ENCODE measurements around the gene GNE. TPM values are rescaled to one million over a fixed set of nuclear protein-coding genes. Genes with fewer than 3 reads are reported as not detected.

The GNE gene
- total and polyA plus RNA-seq, 2 of the 13 experiments (the other 11 are each of a cell fraction or from before 2014, with no cell fraction given): 16.1 to 24.1 TPM

DNA sequence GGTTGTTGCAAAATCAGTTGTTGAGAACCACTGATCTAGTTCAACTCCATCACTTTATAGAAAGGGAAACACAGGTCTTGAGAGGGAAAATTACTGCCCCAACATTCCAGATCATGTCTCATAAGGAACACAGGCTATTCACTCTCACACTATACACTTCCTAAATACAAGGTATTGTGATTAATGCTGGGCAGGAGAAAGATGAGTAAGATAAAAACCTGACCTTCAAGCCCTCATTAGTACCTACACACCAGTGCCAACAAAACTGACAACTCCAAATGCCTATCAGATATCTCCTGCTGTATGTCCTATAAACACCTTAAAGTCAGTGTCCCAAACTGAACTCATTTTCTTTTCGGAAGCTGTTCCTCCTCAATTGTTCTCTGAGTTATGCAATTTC, 8.2 kb downstream of the GNE start:
- no peaks in the 10 kb centered on the region for H3K27me3 ChIP-seq (ENCODE audit: control insufficient read depth in 1 of 2, insufficient read depth in 2 of 2, low read length in 2 of 2)
- ChIA-PET POLR2A (no interaction called here), CTCF (ENCODE audit: low intra/inter-chr PET ratio, low total read pairs) (interaction anchor here (4.7 kb wide), 1 partner anchor 79 kb away, joined by 49 read pairs; no protein-coding TSS in a partner anchor)
- TF ChIP-seq MBD4 (IDR thresholded peaks at IDR 0.05; ENCODE audit: borderline replicate concordance, low read length): no peak
- no peak for TF ChIP-seq TOPORS (CRISPR knock-in tag; IDR thresholded peaks at IDR 0.05)
- TF ChIP-seq, protein P1, sequence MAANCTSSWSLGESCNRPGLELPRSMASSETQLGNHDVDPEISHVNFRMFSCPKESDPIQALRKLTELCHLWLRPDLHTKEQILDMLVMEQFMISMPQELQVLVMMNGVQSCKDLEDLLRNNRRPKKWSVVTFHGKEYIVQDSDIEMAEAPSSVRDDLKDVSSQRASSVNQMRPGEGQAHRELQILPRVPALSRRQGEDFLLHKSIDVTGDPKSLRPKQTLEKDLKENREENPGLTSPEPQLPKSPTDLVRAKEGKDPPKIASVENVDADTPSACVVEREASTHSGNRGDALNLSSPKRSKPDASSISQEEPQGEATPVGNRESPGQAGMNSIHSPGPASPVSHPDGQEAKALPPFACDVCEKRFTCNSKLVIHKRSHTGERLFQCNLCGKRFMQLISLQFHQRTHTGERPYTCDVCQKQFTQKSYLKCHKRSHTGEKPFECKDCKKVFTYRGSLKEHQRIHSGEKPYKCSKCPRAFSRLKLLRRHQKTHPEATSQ (CRISPR knock-in tag; IDR thresholded peaks at IDR 0.05; ENCODE audit: borderline replicate concordance): no peak
- TF ChIP-seq ZNF615 (CRISPR knock-in tag; IDR thresholded peaks at IDR 0.05; ENCODE audit: borderline replicate concordance): no peak
- TF ChIP-seq GFI1 (CRISPR knock-in tag; IDR thresholded peaks at IDR 0.05; ENCODE audit: borderline replicate concordance): no peak
- TF ChIP-seq ZFP37 (CRISPR knock-in tag; IDR thresholded peaks at IDR 0.05; ENCODE audit: borderline replicate concordance): no peak
- TF ChIP-seq HMGA1 (CRISPR knock-in tag; conservative IDR thresholded peaks at IDR 0.05): no peak
- no peak for TF ChIP-seq ZSCAN22 (CRISPR knock-in tag; IDR thresholded peaks at IDR 0.05)
- peaks cover 11% of the 10 kb centered on the region for H3K4me1 ChIP-seq (ENCODE audit: insufficient read depth, low read length)
- intact Hi-C loops (cut with micrococcal nuclease; ENCODE audit: unreplicated experiment) (no loop called here), in situ Hi-C loops (cut with HindIII; ENCODE audit: extremely low pct_ligation_motif_present, low pct_unique_long_range_greater_than_20kb) (no loop called here)
- no peak for DNase-seq (ENCODE audit: low spot score)
- BruUV-seq (replicated peaks): no TSS peak
- no peaks in the 10 kb centered on the region for H3K9me3 ChIP-seq (ENCODE audit: low read length)
- H2AFZ ChIP-seq (ENCODE audit: low read length): no peak overlapping the region
- H3K27ac ChIP-seq (ENCODE audit: extremely low read length, insufficient read depth, low read length): no peak overlapping the region
- no peak overlapping the region for H3K4me2 ChIP-seq (ENCODE audit: low read depth, low read length)
- 94% methylated on average over 1 of the region's 1 CpG for WGBS (ENCODE audit: low lambda C conversion rate)
- H3K9ac ChIP-seq (ENCODE audit: insufficient read depth, low read depth, low read length): no peak overlapping the region
- no peak overlapping the region for H3K4me3 ChIP-seq (replicated peaks in 1 of 3; ENCODE audit: insufficient read depth in 1 of 3, low read depth in 2 of 3, low read length in 3 of 3)
- no peak for FAIRE-seq
- H3K36me3 ChIP-seq (replicated peaks in 1 of 2; ENCODE audit: control insufficient read depth in 1 of 2, insufficient read depth in 2 of 2, low read length in 2 of 2): peaks cover 0 to 15% of the 10 kb centered on the region in 2 experiments; a peak in 3 of 5 replicates
- H3K79me2 ChIP-seq (ENCODE audit: insufficient read depth, low read length): peaks cover 26% of the 10 kb centered on the region
- ATAC-seq: no peak
- H4K20me1 ChIP-seq (ENCODE audit: insufficient read depth, low read length): no peaks in the 10 kb centered on the region
